GM23338 (cell line): ENCODE measurements around the gene USP32. TPM values are rescaled to one million over a fixed set of nuclear protein-coding genes. Genes with fewer than 3 reads are reported as not detected.

Source experiments
- ATAC-seq: fragments of 200-7000 bp; cut with Tn5 transposase; 3 replicates; pipeline ENCODE4 v1.9.1; 2020
- DNase-seq: peaks from one replicate; pipeline ENCODE4 v3.0.0-alpha.2; 2015; ENCODE audit warnings: low spot score
- H2AFZ ChIP-seq: fragments of 200-600 bp; sonication (generic); 2 replicates; pipeline ENCODE4 v1.8.0; 2016; ENCODE audit warnings: antibody characterized with exemption, mild to moderate bottlenecking, moderate library complexity
- H3F3A ChIP-seq: fragments of 200-600 bp; sonication (generic); replicated peaks from 2 replicates; pipeline ENCODE4 v1.8.0; 2017; ENCODE audit warnings: antibody characterized with exemption, mixed run types, low read depth
- H3K27ac ChIP-seq: fragments of 200-600 bp; sonication (generic); 2 replicates; pipeline ENCODE4 v1.6.1; 2016; ENCODE audit warnings: low read depth
- H3K27me3 ChIP-seq: fragments of 200-600 bp; sonication (generic); 2 replicates; pipeline ENCODE4 v1.8.0; 2016; ENCODE audit warnings: mild to moderate bottlenecking, mixed run types, moderate library complexity; ENCODE audit not compliant: insufficient read depth
- H3K36me3 ChIP-seq: fragments of 200-600 bp; sonication (generic); 2 replicates; pipeline ENCODE4 v1.8.0; 2016; ENCODE audit warnings: mild to moderate bottlenecking; ENCODE audit not compliant: insufficient read depth
- H3K4me1 ChIP-seq: fragments of 200-600 bp; sonication (generic); 2 replicates; pipeline ENCODE4 v1.8.0; 2016; ENCODE audit warnings: mild to moderate bottlenecking, moderate library complexity; ENCODE audit not compliant: insufficient read depth
- H3K4me2 ChIP-seq: fragments of 200-600 bp; sonication (generic); 2 replicates; pipeline ENCODE4 v1.7.1; 2017; ENCODE audit warnings: mixed run types
- H3K4me3 ChIP-seq: fragments of 200-600 bp; sonication (generic); 2 replicates; pipeline ENCODE4 v1.6.1; 2016; ENCODE audit warnings: mixed run types
- H3K79me2 ChIP-seq: fragments of 200-600 bp; sonication (generic); replicated peaks from 2 replicates; pipeline ENCODE4 v1.8.0; 2017; ENCODE audit warnings: mild to moderate bottlenecking; ENCODE audit not compliant: insufficient read depth
- H3K9me2 ChIP-seq: fragments of 200-600 bp; sonication (generic); 2 replicates; pipeline ENCODE4 v1.8.0; 2017; ENCODE audit not compliant: insufficient read depth
- H4K20me1 ChIP-seq: fragments of 200-600 bp; sonication (generic); replicated peaks from 2 replicates; pipeline ENCODE4 v1.8.0; 2017; ENCODE audit warnings: mild to moderate bottlenecking; ENCODE audit not compliant: insufficient read depth
- H3K27ac Mint-ChIP-seq: 2 replicates; pipeline ENCODE4 v1.8.0; 2020; ENCODE audit warnings: inconsistent platforms, mild to moderate bottlenecking, moderate library complexity, mixed read lengths
- H3K27me3 Mint-ChIP-seq: 3 replicates; pipeline ENCODE4 v1.8.0; 2022; ENCODE audit warnings: low read depth, mild to moderate bottlenecking, moderate library complexity, mixed read lengths, inconsistent platforms; ENCODE audit not compliant: insufficient read depth, poor library complexity
- H3K36me3 Mint-ChIP-seq: 3 replicates; pipeline ENCODE4 v1.8.0; 2021; ENCODE audit warnings: low read depth, mild to moderate bottlenecking, inconsistent platforms, moderate library complexity, mixed read lengths
- H3K4me1 Mint-ChIP-seq: 3 replicates; pipeline ENCODE4 v1.8.0; 2020; ENCODE audit warnings: mild to moderate bottlenecking, inconsistent platforms, mixed read lengths
- H3K4me3 Mint-ChIP-seq: 3 replicates; pipeline ENCODE4 v1.8.0; 2021; ENCODE audit warnings: moderate library complexity, mild to moderate bottlenecking, inconsistent platforms, mixed read lengths
- H3K9me3 Mint-ChIP-seq: 3 replicates; pipeline ENCODE4 v1.8.0; 2020; ENCODE audit warnings: moderate library complexity, mild to moderate bottlenecking, inconsistent platforms, mixed read lengths
- CREB1 ChIP-seq: fragments of 250-450 bp; sonication (Bioruptor Pico); IDR thresholded peaks from 2 replicates; pipeline ENCODE4 v1.5.0; 2020; ENCODE audit warnings: low read depth, mild to moderate bottlenecking, moderate library complexity
- EZH2phosphoT487 ChIP-seq: fragments of 200-600 bp; sonication (generic); IDR thresholded peaks from one replicate; pipeline ENCODE4 v1.8.1; 2018; ENCODE audit warnings: antibody characterized with exemption; ENCODE audit not compliant: unreplicated experiment
- NANOG ChIP-seq: IDR thresholded peaks from 2 replicates; pipeline ENCODE4 v1.6.1; 2016; ENCODE audit warnings: antibody characterized with exemption, borderline replicate concordance
- POLR2AphosphoS5 ChIP-seq: IDR thresholded peaks from 2 replicates; pipeline ENCODE4 v1.6.1; 2016; ENCODE audit warnings: antibody characterized with exemption, low read depth
- REST ChIP-seq: IDR thresholded peaks from one replicate; pipeline ENCODE4 v1.6.1; 2018; ENCODE audit warnings: antibody characterized with exemption; ENCODE audit not compliant: unreplicated experiment
- ZNF331 ChIP-seq: fragments of 250-450 bp; sonication (Bioruptor Pico); IDR thresholded peaks from 2 replicates; pipeline ENCODE4 v1.5.0; 2020; ENCODE audit warnings: low read depth, mild to moderate bottlenecking, moderate library complexity
- ZNF462 ChIP-seq: fragments of 250-450 bp; sonication (Bioruptor Pico); IDR thresholded peaks from 2 replicates; pipeline ENCODE4 v1.5.0; 2020; ENCODE audit warnings: mild to moderate bottlenecking, moderate library complexity
- polyA plus RNA-seq: library from polyadenylated mRNA; unstranded; fragments of >200 nt; fragmentation: Nextera tagmentation; extraction: Ambion mirVana; gene quantifications from 2 replicates; pipeline ENCODE4 v1.2.1, GENCODE V29; 2016
- total RNA-seq: library from RNA; depleted of rRNA; stranded (reverse); fragments of >200 nt; shearing (Covaris generic); gene quantifications from 2 replicates; pipeline ENCODE4 v1.2.3, GENCODE V29; 2014

Gene USP32
- total and polyA plus RNA-seq, 2 experiments from 2014 or later = 43.6 to 129 TPM

- no peaks in the 10 kb centered on the region for H3K36me3 ChIP-seq
- Mint-ChIP-seq H3K36me3 (peaks cover 21% of the 10 kb centered on the region), H3K4me1 (peaks cover 5% of the 10 kb centered on the region), H3K9me3 (peaks cover 31% of the 10 kb centered on the region), H3K27me3 (peaks cover 4% of the 10 kb centered on the region), H3K27ac (no peak overlapping the region), H3K4me3 (no peak overlapping the region)
- no peaks in the 10 kb centered on the region for H4K20me1 ChIP-seq
- TF ChIP-seq CREB1 (CRISPR knock-in tag) (no peak), NANOG (no peak), ZNF462 (CRISPR knock-in tag) (no peak), POLR2AphosphoS5 (no peak), ZNF331 (CRISPR knock-in tag) (no peak), EZH2phosphoT487 (no peak), REST (no peak)
- H3K4me2 ChIP-seq = no peak overlapping the region
- no peaks in the 10 kb centered on the region for H3F3A ChIP-seq
- H3K4me1 ChIP-seq = peaks cover 6% of the 10 kb centered on the region; the same call in 1 of the 2 replicates
- no peaks in the 10 kb centered on the region for H3K79me2 ChIP-seq
- H3K4me3 ChIP-seq = no peak overlapping the region
- H3K9me2 ChIP-seq = no peaks in the 10 kb centered on the region
- ATAC-seq (no peak), DNase-seq (no peak)
- peak overlapping the region; percentile 38; the same call in 1 of the 2 replicates for H2AFZ ChIP-seq
- H3K27ac ChIP-seq = no peak overlapping the region
- H3K27me3 ChIP-seq = no peaks in the 10 kb centered on the region
Measured at GRCh38 chr17:60436676-60437075, 44.7 kb upstream of the USP32 start.
